DND-41 (cell line): ENCODE data around the gene SNRNP200.
"Not testable (repeated sequence)": the region's sequence is repeated elsewhere in the genome, so short reads cannot be mapped to it uniquely, and the experiment has no call there.

ENCODE experiments used
- CTCF ChIP-seq: IDR thresholded peaks from 2 replicates; pipeline ENCODE4 v1.5.1; 2012; ENCODE audit warnings: borderline replicate concordance, low read length, moderate library complexity, mild to moderate bottlenecking; ENCODE audit not compliant: poor library complexity, severe bottlenecking; ENCODE audit errors: extremely low read depth
- EZH2 ChIP-seq: IDR thresholded peaks from 3 replicates; pipeline ENCODE4 v1.6.1; 2012; ENCODE audit warnings: borderline replicate concordance, low read depth, mild to moderate bottlenecking, moderate library complexity, low read length, inconsistent platforms; ENCODE audit not compliant: severe bottlenecking

GRCh38 chr2:96294271-96294670 lies 11.1 kb downstream of the SNRNP200 start:
- not testable (repeated sequence) for TF ChIP-seq CTCF, EZH2
